BLaER1 treated with 17β-estradiol and CSF1 and Interleukin-3, amounts not matched to agents 10 nM and 100 nM (cell line): ENCODE measurements around the gene CHTF8.

Source experiments
- H3K27ac ChIP-seq, 11 experiments: shearing (Covaris generic); formaldehyde crosslinking; 2 replicates each; pipeline ENCODE4 v1.8.1; 2022
- H3K27me3 ChIP-seq, 11 experiments: shearing (Covaris generic); formaldehyde crosslinking; 2 replicates each; pipeline ENCODE4 v1.8.1; 2022
- H3K36me3 ChIP-seq, 11 experiments: shearing (Covaris generic); formaldehyde crosslinking; 2 replicates each; pipeline ENCODE4 v1.8.1; 2022
- H3K4me1 ChIP-seq, 10 experiments: shearing (Covaris generic); formaldehyde crosslinking; 2 replicates each; pipeline ENCODE4 v1.8.1; 2022
- H3K4me2 ChIP-seq, 11 experiments: shearing (Covaris generic); formaldehyde crosslinking; 2 replicates each; pipeline ENCODE4 v1.8.1; 2022
- H3K4me3 ChIP-seq, 10 experiments: shearing (Covaris generic); formaldehyde crosslinking; 2 replicates each; pipeline ENCODE4 v1.8.1; 2022
- H3K9ac ChIP-seq, 11 experiments: shearing (Covaris generic); formaldehyde crosslinking; 2 replicates each; pipeline ENCODE4 v1.8.1; 2022
- H3K9me3 ChIP-seq, 11 experiments: shearing (Covaris generic); formaldehyde crosslinking; replicated peaks in 1 of 11; 2 replicates each; pipeline ENCODE4 v1.8.1; 2022
- H4K20me1 ChIP-seq, 11 experiments: shearing (Covaris generic); formaldehyde crosslinking; 2 replicates each; pipeline ENCODE4 v1.8.1; 2022
- Cebpa-rat ChIP-seq, 11 experiments: shearing (Covaris generic); IDR thresholded peaks; 2 replicates each; pipeline ENCODE4 v1.8.1; 2022

Gene CHTF8

DNA sequence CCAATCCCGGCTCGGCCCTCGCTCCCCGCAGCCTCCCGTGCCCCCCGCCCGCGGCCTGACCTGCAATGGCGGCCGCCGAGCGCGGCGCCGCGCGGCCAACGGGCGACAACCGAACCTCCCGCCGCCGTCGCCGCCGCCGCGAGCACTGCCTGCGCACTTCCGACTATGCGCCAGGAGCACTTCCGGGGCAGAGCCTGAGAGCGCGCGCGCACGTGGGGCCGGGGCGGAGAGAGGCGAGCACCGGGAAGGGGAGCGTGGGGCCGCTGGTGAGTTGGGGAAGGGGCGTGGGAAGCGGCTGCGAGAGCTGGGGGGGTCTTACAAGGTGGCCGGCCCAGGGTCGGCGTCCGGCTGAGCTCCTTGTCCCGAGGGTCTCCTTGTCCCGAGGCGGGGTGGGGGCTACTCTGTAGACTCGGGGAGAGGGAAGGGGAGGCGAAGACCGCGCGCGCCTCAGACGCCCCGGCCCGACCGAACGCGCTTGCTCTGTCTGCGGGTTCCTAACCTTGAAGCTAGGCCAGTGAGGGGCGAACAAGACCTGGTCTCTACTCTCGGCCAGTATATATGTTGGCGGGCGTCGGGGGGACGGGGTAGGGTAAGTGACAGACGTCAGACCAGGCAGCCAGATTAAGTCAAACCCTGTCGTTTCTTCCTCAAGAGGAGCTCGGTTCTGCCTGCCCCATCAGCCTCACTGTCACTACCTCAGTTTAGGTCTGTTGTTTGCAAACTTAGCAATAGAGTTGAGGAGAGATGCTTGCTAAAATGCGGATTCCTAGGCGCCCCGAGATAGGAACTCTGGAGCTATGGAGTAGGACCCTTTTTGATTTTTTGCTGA lies at the start of gene CHTF8, which contains the start of gene UTP4:
Gene CHTF8 (minus strand): TSS at position 165 of the 829 bp plus-strand sequence. CDS start 11,130 bp downstream, outside the sequence.
Gene UTP4 (plus strand): TSS at position 226 of the 829 bp plus-strand sequence. CDS start 811 bp downstream, outside the sequence.
- H3K9me3 ChIP-seq, result no peaks in the 10 kb centered on the region
- H4K20me1 ChIP-seq, result peaks cover 36 to 94% (median 79%) of the 10 kb centered on the region in 11 experiments
- peak within 1 kb of the TSS; percentile 93 to 97 (median 96) for H3K27ac ChIP-seq
- peak within 1 kb of the TSS; percentile 79 to 94 (median 87) for H3K4me2 ChIP-seq
- no peaks in the 10 kb centered on the region for H3K27me3 ChIP-seq
- TF ChIP-seq Cebpa-rat (IDR thresholded peaks at IDR 0.05), result no peak
- H3K4me1 ChIP-seq, result peaks cover 32 to 60% (median 44%) of the 10 kb centered on the region in 10 experiments
- H3K4me3 ChIP-seq, result peak within 1 kb of the TSS; percentile 86 to 98 (median 96)
- H3K36me3 ChIP-seq, result peaks cover 26 to 74% (median 63%) of the 10 kb centered on the region in 11 experiments
- H3K9ac ChIP-seq, result peak within 1 kb of the TSS; percentile 92 to 98 (median 97)

DNA sequence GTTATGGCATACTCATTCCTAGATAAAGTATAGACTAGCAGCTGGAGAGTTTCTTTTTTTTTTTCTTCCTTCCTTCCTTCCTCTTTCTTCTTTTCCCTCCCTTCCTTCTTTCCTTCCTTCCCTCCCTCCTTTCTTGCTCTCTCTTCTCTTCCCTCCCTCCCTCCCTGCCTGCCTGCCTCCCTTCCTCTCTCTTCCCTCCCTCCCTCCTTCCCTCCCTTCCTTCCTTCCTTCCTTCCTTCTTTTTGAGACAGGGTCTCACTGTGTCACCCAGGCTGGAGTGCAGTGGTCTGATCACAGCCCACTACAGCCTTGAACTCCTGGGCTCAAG lies 47.6 kb upstream of the CHTF8 start:
- H3K4me1 ChIP-seq, result peaks cover 8 to 39% (median 31%) of the 10 kb centered on the region in 10 experiments; a peak in 19 of 20 replicates
- H3K4me2 ChIP-seq, result peak overlapping the region in 9 of 11 experiments; percentile 18 to 51 (median 34); a peak in 14 of 22 replicates
- H3K9ac ChIP-seq, result no peak overlapping the region
- no peak overlapping the region for H3K4me3 ChIP-seq
- peaks cover 0 to 22% (median 5%) of the 10 kb centered on the region in 11 experiments; a peak in 5 of 22 replicates for H4K20me1 ChIP-seq
- no peak overlapping the region for H3K27ac ChIP-seq
- peaks cover 0 to 25% (median 5%) of the 10 kb centered on the region in 11 experiments; a peak in 6 of 22 replicates for H3K36me3 ChIP-seq
- no peak for TF ChIP-seq Cebpa-rat (IDR thresholded peaks at IDR 0.05)
- no peaks in the 10 kb centered on the region for H3K9me3 ChIP-seq
- H3K27me3 ChIP-seq, result no peaks in the 10 kb centered on the region

- no peak for TF ChIP-seq Cebpa-rat (IDR thresholded peaks at IDR 0.05)
- peaks cover 0 to 22% (median 5%) of the 10 kb centered on the region in 11 experiments; a peak in 6 of 22 replicates for H4K20me1 ChIP-seq
- no peak overlapping the region for H3K4me3 ChIP-seq
- no peaks in the 10 kb centered on the region for H3K27me3 ChIP-seq
- H3K9ac ChIP-seq, result no peak overlapping the region
- H3K9me3 ChIP-seq, result no peaks in the 10 kb centered on the region
- H3K4me1 ChIP-seq, result peaks cover 8 to 39% (median 31%) of the 10 kb centered on the region in 10 experiments; a peak in 19 of 20 replicates
- H3K4me2 ChIP-seq, result peak overlapping the region; percentile 4 to 51 (median 28); a peak in 17 of 22 replicates
- no peak overlapping the region for H3K27ac ChIP-seq
- peaks cover 0 to 30% (median 8%) of the 10 kb centered on the region in 11 experiments; a peak in 7 of 22 replicates for H3K36me3 ChIP-seq
Measured at GRCh38 chr16:69179328-69180010, 47.1 kb upstream of the CHTF8 start.

DNA sequence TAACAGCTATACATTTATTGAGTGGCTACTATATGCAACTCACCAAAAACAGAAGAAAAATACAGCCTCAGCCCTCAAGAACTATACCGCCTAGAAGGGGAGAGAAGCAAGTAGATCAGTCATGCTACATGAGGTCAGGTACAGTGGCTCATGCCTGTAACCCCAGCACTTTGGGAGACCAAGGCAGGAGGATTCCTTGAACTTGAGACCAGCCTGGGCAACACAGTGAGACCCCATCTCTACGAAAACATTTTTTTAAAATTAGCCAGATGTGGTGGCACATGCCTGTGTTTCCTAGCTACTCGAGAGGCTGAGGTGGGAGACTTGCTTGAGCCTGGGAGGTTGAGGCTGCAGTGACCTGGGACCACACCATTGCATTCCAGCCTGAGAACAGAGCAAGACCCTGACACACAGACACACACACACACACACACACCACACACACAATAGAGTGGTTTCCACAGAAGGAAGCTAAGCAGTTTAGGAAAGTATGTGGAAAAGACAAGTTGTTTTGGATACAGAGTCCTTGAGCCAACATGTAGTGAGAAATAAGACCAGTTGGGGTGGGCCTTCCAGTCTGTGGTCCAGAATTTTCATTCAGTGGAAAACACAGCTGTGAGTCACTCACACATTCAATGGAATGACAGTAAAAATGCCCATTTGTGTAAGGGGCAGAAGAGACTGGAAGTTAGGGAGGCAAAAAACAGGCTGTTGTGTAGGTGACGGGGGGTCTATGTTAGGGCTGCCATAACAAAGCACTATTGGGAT lies 43.8 kb upstream of the CHTF8 start:
- Histone ChIP-seq H3K4me2 (no peak overlapping the region), H3K4me3 (no peak overlapping the region), H3K36me3 (peaks cover 0 to 54% (median 22%) of the 10 kb centered on the region in 11 experiments; a peak in 14 of 22 replicates), H3K4me1 (peaks cover 12 to 44% (median 23%) of the 10 kb centered on the region in 10 experiments), H3K9me3 (no peaks in the 10 kb centered on the region), H3K9ac (no peak overlapping the region), H4K20me1 (peaks cover 0 to 30% (median 8%) of the 10 kb centered on the region in 11 experiments; a peak in 12 of 22 replicates), H3K27me3 (no peaks in the 10 kb centered on the region), H3K27ac (no peak overlapping the region)
- TF ChIP-seq Cebpa-rat (IDR thresholded peaks at IDR 0.05), result no peak

DNA sequence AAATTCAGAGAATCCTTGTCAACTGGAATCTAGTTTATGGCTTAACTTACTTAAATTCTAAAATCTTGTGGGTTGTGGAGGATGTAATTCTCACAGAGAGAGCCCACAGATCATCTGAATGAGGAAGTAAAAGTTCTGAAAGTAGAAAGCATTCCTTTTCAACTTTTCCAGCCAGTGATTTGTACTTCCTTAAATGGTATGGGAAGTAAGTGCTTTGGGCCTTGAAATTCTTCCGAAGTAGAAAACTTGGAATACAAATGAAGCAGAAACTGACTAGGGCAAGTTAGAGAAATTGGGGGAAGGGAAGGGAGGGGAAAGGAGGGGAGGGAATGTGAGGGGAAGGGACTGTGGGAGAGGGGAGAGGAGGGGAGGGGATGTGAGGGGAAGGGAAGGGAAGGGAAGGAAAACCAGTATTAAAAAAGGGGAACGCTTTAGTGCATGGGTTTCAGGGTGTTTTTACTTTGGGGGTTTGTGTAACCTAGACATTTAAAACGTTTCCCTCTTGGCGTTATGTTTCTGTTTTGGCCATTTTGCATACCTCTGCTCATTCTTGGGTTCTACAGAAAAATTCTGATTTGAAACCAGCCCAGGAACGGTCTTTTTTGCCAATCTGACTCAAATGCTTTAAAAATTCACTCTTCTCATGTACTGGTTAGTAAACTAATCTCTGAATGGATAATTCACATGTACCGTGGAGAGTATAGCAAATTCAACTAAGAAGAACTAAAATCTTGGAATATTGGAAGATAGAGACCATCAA lies 39.1 kb upstream of the CHTF8 start:
- H3K36me3 ChIP-seq, result peaks cover 35 to 83% (median 66%) of the 10 kb centered on the region in 11 experiments
- peak overlapping the region in 8 of 11 experiments; percentile 40 to 66 (median 54); a peak in 14 of 22 replicates for H3K4me2 ChIP-seq
- H3K4me1 ChIP-seq, result peaks cover 8 to 44% (median 19%) of the 10 kb centered on the region in 10 experiments; a peak in 17 of 20 replicates
- no peak for TF ChIP-seq Cebpa-rat (IDR thresholded peaks at IDR 0.05)
- H3K9ac ChIP-seq, result no peak overlapping the region
- H3K4me3 ChIP-seq, result no peak overlapping the region
- H4K20me1 ChIP-seq, result peaks cover 9 to 71% (median 33%) of the 10 kb centered on the region in 11 experiments; a peak in 18 of 22 replicates
- H3K27me3 ChIP-seq, result 0 out of 22 replicates have a peak, but pooled peaks cover 0 to 4% (median 0%) of the 10 kb centered on the region in 11 experiments
- H3K9me3 ChIP-seq, result no peaks in the 10 kb centered on the region
- no peak overlapping the region for H3K27ac ChIP-seq

DNA sequence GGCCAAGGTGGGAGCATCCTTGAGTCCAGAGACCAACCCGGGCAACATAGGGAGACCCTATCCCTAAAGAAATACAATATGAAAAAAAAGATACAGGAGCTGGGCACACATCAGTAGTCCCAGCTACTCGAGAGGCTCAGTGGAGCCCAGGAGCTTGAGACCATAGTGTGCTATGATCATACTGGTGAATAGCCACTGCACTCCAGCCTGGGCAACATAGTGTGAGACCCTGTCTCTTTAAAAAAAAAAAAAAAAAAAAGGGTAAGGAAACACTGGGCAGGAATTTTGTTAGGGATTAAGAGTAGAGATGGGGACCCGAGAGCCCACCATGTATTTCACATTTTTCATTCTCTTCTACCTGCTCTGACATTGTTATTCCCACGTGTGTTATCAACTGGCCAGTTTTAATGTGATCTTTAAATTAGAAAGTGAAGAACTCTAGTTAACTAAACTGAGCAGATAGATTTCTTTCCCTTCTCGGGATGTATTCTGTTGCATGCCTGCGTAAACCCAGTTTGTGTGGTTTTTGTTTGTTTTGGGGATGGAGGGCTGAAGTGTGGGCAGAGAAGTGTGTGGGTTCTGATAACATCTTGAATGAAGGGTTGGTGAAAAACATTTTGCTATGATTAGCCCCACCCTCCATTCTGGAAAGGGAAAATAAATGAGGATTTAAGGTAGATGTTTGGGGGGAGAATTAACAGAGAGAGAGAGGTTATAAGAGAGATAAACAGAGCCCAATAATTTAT lies 37.4 kb upstream of the CHTF8 start:
- H3K9ac ChIP-seq, result no peak overlapping the region
- no peak overlapping the region for H3K27ac ChIP-seq
- H3K4me3 ChIP-seq, result no peak overlapping the region
- peaks cover 18 to 88% (median 48%) of the 10 kb centered on the region in 11 experiments; a peak in 18 of 22 replicates for H4K20me1 ChIP-seq
- peak overlapping the region in 2 of 11 experiments; percentile 54 to 66; a peak in 3 of 22 replicates for H3K4me2 ChIP-seq
- peaks cover 52 to 87% (median 79%) of the 10 kb centered on the region in 11 experiments for H3K36me3 ChIP-seq
- H3K27me3 ChIP-seq, result 0 out of 22 replicates have a peak, but pooled peaks cover 0 to 4% (median 0%) of the 10 kb centered on the region in 11 experiments
- no peak for TF ChIP-seq Cebpa-rat (IDR thresholded peaks at IDR 0.05)
- H3K9me3 ChIP-seq, result no peaks in the 10 kb centered on the region
- H3K4me1 ChIP-seq, result peaks cover 8 to 52% (median 19%) of the 10 kb centered on the region in 10 experiments; a peak in 17 of 20 replicates

DNA sequence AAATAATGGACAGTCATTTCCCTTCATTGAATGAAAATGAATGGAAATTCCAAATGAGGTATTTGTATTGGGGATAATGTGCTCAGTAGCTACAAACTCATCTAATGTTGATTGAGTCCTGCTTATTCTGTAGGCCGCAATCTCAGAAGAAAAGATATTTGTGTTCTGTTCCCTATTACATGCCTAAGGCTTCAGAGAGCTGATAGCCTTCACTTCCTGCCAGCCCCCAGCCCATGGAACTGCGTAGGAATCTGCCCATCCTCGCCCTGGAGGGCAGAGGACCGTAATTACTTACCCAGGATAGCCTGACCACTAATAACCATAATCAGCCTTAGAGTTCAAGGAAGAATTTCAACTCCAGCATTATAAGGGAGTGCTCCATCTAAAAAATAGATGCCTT lies 36.7 kb upstream of the CHTF8 start:
- peaks cover 57 to 87% (median 81%) of the 10 kb centered on the region in 11 experiments for H3K36me3 ChIP-seq
- no peaks in the 10 kb centered on the region for H3K9me3 ChIP-seq
- H3K27ac ChIP-seq, result no peak overlapping the region
- H3K27me3 ChIP-seq, result 0 out of 22 replicates have a peak, but pooled peaks cover 0 to 4% (median 0%) of the 10 kb centered on the region in 11 experiments
- peaks cover 18 to 89% (median 48%) of the 10 kb centered on the region in 11 experiments; a peak in 18 of 22 replicates for H4K20me1 ChIP-seq
- no peak overlapping the region for H3K4me2 ChIP-seq
- H3K4me1 ChIP-seq, result peaks cover 8 to 47% (median 19%) of the 10 kb centered on the region in 10 experiments; a peak in 17 of 20 replicates
- no peak overlapping the region for H3K4me3 ChIP-seq
- H3K9ac ChIP-seq, result no peak overlapping the region
- no peak for TF ChIP-seq Cebpa-rat (IDR thresholded peaks at IDR 0.05)
